ENCODE measurements around the gene SMCHD1.

DNA sequence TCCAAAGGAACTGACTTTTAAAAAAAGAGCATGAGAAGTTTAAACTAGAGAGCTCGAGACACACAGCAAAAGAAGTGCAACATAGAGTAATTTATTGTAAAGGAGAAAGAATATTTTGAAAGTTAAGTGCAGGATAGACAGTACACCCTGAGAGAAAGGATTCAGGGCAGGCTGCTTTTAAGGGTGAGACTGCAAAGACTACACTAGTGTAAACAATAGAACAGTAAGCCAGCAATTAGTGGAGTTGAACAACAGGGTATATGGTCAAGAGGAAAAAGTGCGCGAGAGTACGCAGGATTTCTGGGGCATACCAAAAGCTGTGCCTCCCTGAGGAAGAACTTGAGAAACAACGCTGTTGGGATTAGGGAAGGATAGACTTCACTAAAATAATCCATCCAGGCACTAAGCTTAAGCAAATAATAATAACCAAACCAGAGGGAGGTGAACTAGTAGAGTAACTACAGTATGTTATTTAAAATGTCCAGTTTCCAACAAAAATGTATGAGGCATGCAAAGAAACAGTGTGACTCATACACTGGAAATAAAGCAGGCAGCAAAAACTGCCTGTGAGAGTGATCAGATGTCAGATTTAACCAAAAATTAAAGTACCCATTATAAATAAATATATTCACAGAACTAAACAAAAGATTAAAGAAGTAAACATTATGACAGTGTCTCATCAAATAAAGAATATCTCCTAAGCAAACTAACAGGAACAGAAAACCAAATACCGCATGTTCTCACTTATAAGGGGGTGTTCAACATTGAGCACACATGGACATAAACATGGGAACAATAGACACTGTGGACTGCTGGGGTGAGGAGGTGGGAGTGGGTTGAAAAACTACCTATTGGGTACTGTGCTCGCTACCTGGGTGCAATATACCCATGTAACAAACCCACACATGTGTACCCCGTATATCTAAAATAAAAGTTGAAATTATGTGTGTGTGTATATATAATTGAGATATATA, 150.7 kb downstream of the SMCHD1 start:
- no peak for TF ChIP-seq GABPA (IDR thresholded peaks at IDR 0.05 in 1 of 2, conservative IDR thresholded peaks at IDR 0.05 in 1 of 2)
- TF ChIP-seq, protein P1, sequence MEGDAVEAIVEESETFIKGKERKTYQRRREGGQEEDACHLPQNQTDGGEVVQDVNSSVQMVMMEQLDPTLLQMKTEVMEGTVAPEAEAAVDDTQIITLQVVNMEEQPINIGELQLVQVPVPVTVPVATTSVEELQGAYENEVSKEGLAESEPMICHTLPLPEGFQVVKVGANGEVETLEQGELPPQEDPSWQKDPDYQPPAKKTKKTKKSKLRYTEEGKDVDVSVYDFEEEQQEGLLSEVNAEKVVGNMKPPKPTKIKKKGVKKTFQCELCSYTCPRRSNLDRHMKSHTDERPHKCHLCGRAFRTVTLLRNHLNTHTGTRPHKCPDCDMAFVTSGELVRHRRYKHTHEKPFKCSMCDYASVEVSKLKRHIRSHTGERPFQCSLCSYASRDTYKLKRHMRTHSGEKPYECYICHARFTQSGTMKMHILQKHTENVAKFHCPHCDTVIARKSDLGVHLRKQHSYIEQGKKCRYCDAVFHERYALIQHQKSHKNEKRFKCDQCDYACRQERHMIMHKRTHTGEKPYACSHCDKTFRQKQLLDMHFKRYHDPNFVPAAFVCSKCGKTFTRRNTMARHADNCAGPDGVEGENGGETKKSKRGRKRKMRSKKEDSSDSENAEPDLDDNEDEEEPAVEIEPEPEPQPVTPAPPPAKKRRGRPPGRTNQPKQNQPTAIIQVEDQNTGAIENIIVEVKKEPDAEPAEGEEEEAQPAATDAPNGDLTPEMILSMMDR (IDR thresholded peaks at IDR 0.05; ENCODE audit: low read depth, low read length, missing input control), result no peak
- TF ChIP-seq, protein P2, sequence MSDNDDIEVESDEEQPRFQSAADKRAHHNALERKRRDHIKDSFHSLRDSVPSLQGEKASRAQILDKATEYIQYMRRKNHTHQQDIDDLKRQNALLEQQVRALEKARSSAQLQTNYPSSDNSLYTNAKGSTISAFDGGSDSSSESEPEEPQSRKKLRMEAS (IDR thresholded peaks at IDR 0.05), result no peak
- TF ChIP-seq, protein P3, sequence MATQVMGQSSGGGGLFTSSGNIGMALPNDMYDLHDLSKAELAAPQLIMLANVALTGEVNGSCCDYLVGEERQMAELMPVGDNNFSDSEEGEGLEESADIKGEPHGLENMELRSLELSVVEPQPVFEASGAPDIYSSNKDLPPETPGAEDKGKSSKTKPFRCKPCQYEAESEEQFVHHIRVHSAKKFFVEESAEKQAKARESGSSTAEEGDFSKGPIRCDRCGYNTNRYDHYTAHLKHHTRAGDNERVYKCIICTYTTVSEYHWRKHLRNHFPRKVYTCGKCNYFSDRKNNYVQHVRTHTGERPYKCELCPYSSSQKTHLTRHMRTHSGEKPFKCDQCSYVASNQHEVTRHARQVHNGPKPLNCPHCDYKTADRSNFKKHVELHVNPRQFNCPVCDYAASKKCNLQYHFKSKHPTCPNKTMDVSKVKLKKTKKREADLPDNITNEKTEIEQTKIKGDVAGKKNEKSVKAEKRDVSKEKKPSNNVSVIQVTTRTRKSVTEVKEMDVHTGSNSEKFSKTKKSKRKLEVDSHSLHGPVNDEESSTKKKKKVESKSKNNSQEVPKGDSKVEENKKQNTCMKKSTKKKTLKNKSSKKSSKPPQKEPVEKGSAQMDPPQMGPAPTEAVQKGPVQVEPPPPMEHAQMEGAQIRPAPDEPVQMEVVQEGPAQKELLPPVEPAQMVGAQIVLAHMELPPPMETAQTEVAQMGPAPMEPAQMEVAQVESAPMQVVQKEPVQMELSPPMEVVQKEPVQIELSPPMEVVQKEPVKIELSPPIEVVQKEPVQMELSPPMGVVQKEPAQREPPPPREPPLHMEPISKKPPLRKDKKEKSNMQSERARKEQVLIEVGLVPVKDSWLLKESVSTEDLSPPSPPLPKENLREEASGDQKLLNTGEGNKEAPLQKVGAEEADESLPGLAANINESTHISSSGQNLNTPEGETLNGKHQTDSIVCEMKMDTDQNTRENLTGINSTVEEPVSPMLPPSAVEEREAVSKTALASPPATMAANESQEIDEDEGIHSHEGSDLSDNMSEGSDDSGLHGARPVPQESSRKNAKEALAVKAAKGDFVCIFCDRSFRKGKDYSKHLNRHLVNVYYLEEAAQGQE (IDR thresholded peaks at IDR 0.05), result no peak

All from liver (tissue), 3 donors.